Measurements from ENCODE around the gene DGUOK. TPM values are rescaled to one million over a fixed set of nuclear protein-coding genes. Genes with fewer than 3 reads are reported as not detected.

DGUOK gene
- total RNA-seq, 1 experiment from 2014 or later = 100 TPM

- ChIA-PET POLR2A (no interaction called here), CTCF (no interaction called here)
- DNase-seq (ENCODE audit: low read depth, low spot score) = no peak
These were observed 37.5 kb downstream of the DGUOK start for GRCh38 chr2:73964223-73964622.

GRCh38 chr2:73965053-73965452 is 38.4 kb downstream of the DGUOK start:
- H4K20me1 ChIP-seq (ENCODE audit: insufficient read depth) = no peaks in the 10 kb centered on the region
- no peak overlapping the region for H3K4me3 ChIP-seq (replicated peaks in 1 of 2; ENCODE audit: low read depth in 1 of 2, low read length in 2 of 2)
- H3K79me2 ChIP-seq (ENCODE audit: insufficient read depth, low read length) = no peaks in the 10 kb centered on the region
- intact Hi-C loops (cut with micrococcal nuclease) = no loop called here
- no peaks in the 10 kb centered on the region for H3K9me2 ChIP-seq (ENCODE audit: insufficient read depth)
- no peak for DNase-seq (ENCODE audit: low read depth, low spot score)
- CTCF ChIA-PET = no interaction called here
- RAD21 ChIA-PET (ENCODE audit: low non-redundant PET in 1 of 2, low total read pairs in 2 of 2, uncharacterized antibody in 2 of 2, unreplicated experiment in 2 of 2) = no interaction called here
- ATAC-seq = no peak
- H3K4me1 ChIP-seq (ENCODE audit: control insufficient read depth in 1 of 2, insufficient read depth in 2 of 2, low read length in 2 of 2) = no peaks in the 10 kb centered on the region
- no peaks in the 10 kb centered on the region for H3K9me3 ChIP-seq (ENCODE audit: control insufficient read depth in 1 of 2, insufficient read depth in 1 of 2, low read depth in 1 of 2, low read length in 2 of 2)
- BruUV-seq (replicated peaks) = no TSS peak
- H3K36me3 ChIP-seq (ENCODE audit: control insufficient read depth in 1 of 2, insufficient read depth in 2 of 2, low read length in 2 of 2) = 0 out of 4 replicates have a peak, but pooled peaks cover 0 to 4% of the 10 kb centered on the region in 2 experiments
- no peak overlapping the region for H2AFZ ChIP-seq (ENCODE audit: low read depth, low read length, poor library complexity, severe bottlenecking)
- no peak overlapping the region for H3K27ac ChIP-seq (ENCODE audit: low read depth, low read length)
- H3K27me3 ChIP-seq (ENCODE audit: insufficient read depth, low read length) = no peaks in the 10 kb centered on the region
- POLR2A ChIA-PET = no interaction called here
- no peak overlapping the region for H3K4me2 ChIP-seq (ENCODE audit: low read length)
- no peak for TF ChIP-seq SIN3A (IDR thresholded peaks at IDR 0.05; ENCODE audit: low read depth)
- H3K9ac ChIP-seq (ENCODE audit: low read length) = no peak overlapping the region

More at GRCh38 chr2:73964223-73964622, 37.5 kb downstream of the DGUOK start:
- Histone ChIP-seq H4K20me1 (ENCODE audit: insufficient read depth) (no peaks in the 10 kb centered on the region), H3K36me3 (ENCODE audit: control insufficient read depth in 1 of 2, insufficient read depth in 2 of 2, low read length in 2 of 2) (peaks cover 6% of the 10 kb centered on the region in 2 experiments; a peak in 1 of 4 replicates), H3K9me2 (ENCODE audit: insufficient read depth) (no peaks in the 10 kb centered on the region), H3K4me2 (ENCODE audit: low read length) (no peak overlapping the region), H2AFZ (ENCODE audit: low read depth, low read length, poor library complexity, severe bottlenecking) (no peak overlapping the region), H3K9me3 (ENCODE audit: control insufficient read depth in 1 of 2, insufficient read depth in 1 of 2, low read depth in 1 of 2, low read length in 2 of 2) (no peaks in the 10 kb centered on the region), H3K79me2 (ENCODE audit: insufficient read depth, low read length) (no peaks in the 10 kb centered on the region), H3K27me3 (ENCODE audit: insufficient read depth, low read length) (no peaks in the 10 kb centered on the region), H3K4me3 (replicated peaks in 1 of 2; ENCODE audit: low read depth in 1 of 2, low read length in 2 of 2) (no peak overlapping the region), H3K4me1 (ENCODE audit: control insufficient read depth in 1 of 2, insufficient read depth in 2 of 2, low read length in 2 of 2) (no peaks in the 10 kb centered on the region), H3K9ac (ENCODE audit: low read length) (no peak overlapping the region), H3K27ac (ENCODE audit: low read depth, low read length) (no peak overlapping the region)
- intact Hi-C loops (cut with micrococcal nuclease) = no loop called here
- RAD21 ChIA-PET (ENCODE audit: low non-redundant PET in 1 of 2, low total read pairs in 2 of 2, uncharacterized antibody in 2 of 2, unreplicated experiment in 2 of 2) = no interaction called here
- TF ChIP-seq ATF3 (IDR thresholded peaks at IDR 0.05) (no peak), FOSL1 (IDR thresholded peaks at IDR 0.05; ENCODE audit: low read depth) (no peak), ELF1 (IDR thresholded peaks at IDR 0.05; ENCODE audit: borderline replicate concordance, low read depth) (no peak), CBX3 (IDR thresholded peaks at IDR 0.05; ENCODE audit: low read depth) (no peak), ZFX (IDR thresholded peaks at IDR 0.05) (no peak)
- no peak for ATAC-seq
- no TSS peak for BruUV-seq (replicated peaks)

All from HCT116 (cell line).